ENCODE measurements around the gene MLN. TPM values are rescaled to one million over a fixed set of nuclear protein-coding genes. Genes with fewer than 3 reads are reported as not detected.

Gene MLN
- total and polyA plus RNA-seq, 2 donors (not counting 3 experiments of a cell fraction or from before 2014, with no cell fraction given), result not detected

GRCh38 chr6:33779290-33779689 lies 24.5 kb downstream of the MLN start:
- peak overlapping the region; percentile 96 for H3K27ac ChIP-seq (ENCODE audit: insufficient read depth, low read depth, low read length)
- FAIRE-seq, result no peak
- no peak for DNase-seq (ENCODE audit: low read depth, low spot score)
- no peaks in the 10 kb centered on the region for H3K9me3 ChIP-seq (replicated peaks; ENCODE audit: control insufficient read depth, insufficient read depth, low read length)
- no peak overlapping the region for H3K9ac ChIP-seq (replicated peaks; ENCODE audit: extremely low read depth, insufficient read depth, low read length)
- H4K20me1 ChIP-seq (replicated peaks; ENCODE audit: control insufficient read depth, extremely low read depth, insufficient read depth, low read length), result no peaks in the 10 kb centered on the region
- intact Hi-C loops (cut with micrococcal nuclease), result no loop called here
- TF ChIP-seq CTCF (IDR thresholded peaks at IDR 0.05; ENCODE audit: extremely low read depth in 1 of 2, insufficient read depth in 1 of 2, low read depth in 1 of 2, low read length in 2 of 2), result no peak
- TF ChIP-seq JUN (IDR thresholded peaks at IDR 0.05; ENCODE audit: borderline replicate concordance, insufficient read depth, insufficient read length, low read depth), result no peak
- TF ChIP-seq MYC (IDR thresholded peaks at IDR 0.05; ENCODE audit: low read depth, low read length), result no peak
- TF ChIP-seq FOS (IDR thresholded peaks at IDR 0.05; ENCODE audit: borderline replicate concordance, insufficient read depth, low read length), result no peak
- no peak for TF ChIP-seq EZH2 (IDR thresholded peaks at IDR 0.05; ENCODE audit: borderline replicate concordance, low read depth, low read length, severe bottlenecking)
- TF ChIP-seq GATA2 (IDR thresholded peaks at IDR 0.05; ENCODE audit: insufficient read depth, insufficient read length, low read depth, low read length), result no peak
- no peak for TF ChIP-seq POLR2AphosphoS5 (IDR thresholded peaks at IDR 0.05; ENCODE audit: insufficient read depth, low read depth, low read length)
- TF ChIP-seq MAX (IDR thresholded peaks at IDR 0.05; ENCODE audit: insufficient read depth, insufficient read length), result no peak
- no peak for TF ChIP-seq POLR2A (IDR thresholded peaks at IDR 0.05; ENCODE audit: low read depth, low read length)
- H3K79me2 ChIP-seq (ENCODE audit: control insufficient read depth, insufficient read depth, low read length), result peaks cover 16% of the 10 kb centered on the region
- no peaks in the 10 kb centered on the region for H3K9me1 ChIP-seq (replicated peaks; ENCODE audit: control insufficient read depth, extremely low read depth, insufficient read depth, low read length)
- ChIA-PET POLR2A (interaction anchor here (2.2 kb wide), 1 partner anchor 8 kb away, joined by 8 read pairs; no protein-coding TSS in a partner anchor), CTCF (interaction anchor here (1.1 to 3.3 kb wide), 4 partner anchors 8 to 248 kb away, joined by 5 to 15 read pairs (median 8); partner anchors contain the start of gene LEMD2)
- H3K4me3 ChIP-seq (replicated peaks in 1 of 3; ENCODE audit: insufficient read depth in 1 of 3, low read depth in 1 of 3, low read length in 3 of 3), result no peak overlapping the region
- dilution Hi-C loops (cut with MboI; ENCODE audit: extremely low pct_ligation_motif_present, low sequenced_read_pairs), result no loop called here
- H3K27me3 ChIP-seq (ENCODE audit: control insufficient read depth in 2 of 2, insufficient read depth in 2 of 2, low read length in 2 of 2), result no peaks in the 10 kb centered on the region
- H3K4me2 ChIP-seq (ENCODE audit: insufficient read depth, low read length), result no peak overlapping the region
- H2AFZ ChIP-seq (ENCODE audit: low read depth, low read length), result no peak overlapping the region
- H3K36me3 ChIP-seq (ENCODE audit: control insufficient read depth in 2 of 2, extremely low read depth in 1 of 2, insufficient read depth in 2 of 2, low read length in 2 of 2), result peaks cover 44 to 68% of the 10 kb centered on the region in 2 experiments
- no TSS peak for BruUV-seq (replicated peaks)
- peaks cover 37% of the 10 kb centered on the region for H3K4me1 ChIP-seq (ENCODE audit: control insufficient read depth, extremely low read depth, insufficient read depth, low read length)
